Stimulated activated CD4-positive, alpha-beta T cell treated with anti-CD3 and anti-CD28 coated beads, Interleukin-4, amount 100 ng/mL, for 4 hours (primary cell): ENCODE data around the gene SLC1A7.

ENCODE experiments used
- DNase-seq, 2 experiments: peaks; one replicate each; pipeline ENCODE4 v3.0.0-alpha.2; 2020

SLC1A7 gene

DNA sequence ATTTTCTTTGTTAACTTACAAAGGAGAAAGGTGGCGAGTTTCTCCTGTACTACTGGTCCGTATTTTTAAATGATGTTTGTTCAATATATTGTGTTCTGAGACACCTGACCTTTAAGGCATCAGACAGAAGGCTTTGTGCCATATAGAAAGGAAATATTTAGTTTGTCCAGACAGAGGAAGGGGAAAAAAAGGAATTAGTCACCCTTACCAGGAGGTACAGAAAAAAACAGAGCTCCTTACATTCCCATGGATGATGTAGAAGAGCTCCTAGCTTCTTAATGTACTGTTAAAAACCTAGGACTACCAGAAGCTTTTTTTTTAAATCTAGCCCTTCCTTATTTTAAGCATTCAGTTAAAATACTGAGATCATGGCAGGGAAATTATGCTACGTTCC, 92.9 kb downstream of the SLC1A7 start:
- DNase-seq = no peak

DNA sequence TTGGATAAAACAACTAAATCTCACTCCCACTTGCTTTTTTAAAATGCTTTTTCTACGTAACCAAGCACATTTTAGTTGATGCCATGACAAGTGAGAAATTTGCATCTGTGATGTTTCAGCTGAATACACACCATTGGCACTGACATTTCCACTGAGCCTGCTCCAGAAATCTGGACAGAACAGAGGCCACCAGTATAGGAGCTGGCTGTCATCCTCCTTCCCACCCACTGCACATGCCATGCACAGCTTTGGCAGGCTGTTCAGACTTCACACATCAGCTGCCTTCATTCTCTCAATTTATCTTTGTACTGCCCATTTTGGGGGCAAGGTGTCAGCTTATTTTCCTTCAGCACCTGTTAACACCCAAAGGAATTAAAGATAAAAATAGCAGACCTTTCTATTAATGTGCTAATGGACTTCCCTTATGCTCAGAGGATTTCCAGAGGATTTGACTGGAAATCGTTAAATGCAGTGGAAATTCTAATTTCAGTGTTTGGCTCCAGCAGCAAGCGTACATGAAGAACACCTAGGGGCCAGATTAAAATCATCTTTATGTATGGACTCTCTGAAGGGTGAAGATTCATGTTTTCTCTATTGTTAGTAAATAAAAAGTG, 93.4 kb downstream of the SLC1A7 start:
- no peak for DNase-seq

- no peak for DNase-seq
Measured at GRCh38 chr1:53047737-53048736, 94.4 kb downstream of the SLC1A7 start.

DNA sequence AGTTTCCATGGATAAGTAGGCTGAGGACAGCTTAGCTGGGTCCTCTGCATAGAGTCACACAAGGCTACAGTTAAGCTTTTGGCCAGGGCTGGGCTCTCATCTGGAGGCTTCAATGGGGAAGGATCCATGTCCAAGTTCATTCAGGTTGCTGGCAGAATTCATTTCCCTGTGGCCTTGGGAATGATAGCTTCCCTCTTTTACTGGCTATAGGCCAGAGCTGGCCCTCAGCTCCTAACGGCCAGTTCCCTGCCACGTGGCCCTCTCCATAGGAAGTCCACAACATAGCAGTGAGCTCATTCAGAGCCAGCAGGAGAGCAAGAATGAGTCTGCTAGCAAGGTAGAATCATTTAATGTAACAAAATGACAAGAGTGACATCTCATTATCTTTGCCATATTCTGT, 95.5 kb downstream of the SLC1A7 start:
- no peak for DNase-seq

DNA sequence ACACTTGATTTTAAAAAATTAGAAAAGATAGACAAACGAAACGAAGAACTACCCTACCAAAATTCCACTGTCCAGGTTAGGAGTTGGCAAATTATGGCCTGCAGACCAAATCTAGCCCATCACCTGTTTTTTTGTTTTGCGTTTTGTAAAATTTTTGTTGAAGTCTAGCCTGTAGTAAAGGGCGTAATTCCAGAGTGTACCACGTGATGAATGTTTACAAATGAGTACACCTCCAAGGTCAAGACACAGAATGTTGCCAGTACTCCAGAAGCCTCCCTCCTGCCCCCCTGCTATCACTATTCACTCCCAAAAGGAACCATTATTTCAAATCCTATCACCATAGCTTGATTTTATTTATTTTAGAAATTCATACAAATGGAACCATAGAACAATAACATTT, 97.5 kb downstream of the SLC1A7 start:
- no peak for DNase-seq

DNA sequence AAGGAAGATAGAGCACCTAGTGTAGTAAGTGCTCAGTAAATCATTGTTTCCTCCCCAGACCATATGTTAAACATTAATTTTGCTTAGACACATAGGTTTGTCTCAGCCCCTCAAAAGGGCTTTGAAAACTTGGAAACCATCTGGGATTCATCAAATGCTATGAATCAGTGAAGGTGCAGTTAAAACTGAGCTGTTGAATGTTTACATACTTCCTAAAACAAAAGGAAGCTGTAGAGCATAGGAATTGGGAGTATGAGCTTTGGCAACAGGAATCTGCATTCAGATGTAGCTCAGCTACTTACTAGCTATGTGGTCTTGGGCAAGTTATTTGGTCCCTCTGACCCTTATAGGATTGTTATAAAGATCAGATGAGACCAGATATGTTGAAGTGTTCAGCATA, 99.2 kb downstream of the SLC1A7 start:
- DNase-seq = no peak

GRCh38 chr1:53038566-53038965, 103.9 kb downstream of the SLC1A7 start:
- DNase-seq = no peak
